OCI-LY7 (cell line): ENCODE measurements around the gene CARD19.

ENCODE experiments used
- CTCF ChIP-seq: fragments of 200-600 bp; sonication (generic); conservative IDR thresholded peaks from 2 replicates; pipeline ENCODE4 v1.5.1; 2014; ENCODE audit warnings: mild to moderate bottlenecking, antibody characterized with exemption, low read length, moderate library complexity, mixed read lengths
- EZH2phosphoT487 ChIP-seq: fragments of 200-600 bp; sonication (generic); IDR thresholded peaks from 2 replicates; pipeline ENCODE4 v1.6.1; 2018; ENCODE audit warnings: low read depth, borderline replicate concordance, mild to moderate bottlenecking, mixed run types, antibody characterized with exemption, low read length, moderate library complexity, mixed read lengths

- no peak for TF ChIP-seq CTCF
- TF ChIP-seq EZH2phosphoT487 = no peak
Measured at GRCh38 chr9:93133681-93134014, 37.6 kb downstream of the CARD19 start.
